GM12878 (cell line): ENCODE measurements around the gene YIPF5. TPM values are rescaled to one million over a fixed set of nuclear protein-coding genes. Genes with fewer than 3 reads are reported as not detected.
A peak's percentile ranks its signal among the peaks of the same experiment; 100 is the strongest.

Experiments
- ASH2L ChIP-seq: fragments of 300-600, 200-600 bp; sonication (generic); IDR thresholded peaks from 2 replicates; pipeline ENCODE4 v1.6.1; 2017; ENCODE audit warnings: low read depth, mild to moderate bottlenecking, borderline replicate concordance
- CBX5 ChIP-seq: sonication (generic); IDR thresholded peaks from 2 replicates; pipeline ENCODE4 v1.6.1; 2016; ENCODE audit warnings: low read depth, moderate library complexity, mild to moderate bottlenecking, inconsistent platforms
- EGR1 ChIP-seq, 2 experiments: IDR thresholded peaks; 1 replicate in 1 of 2; 2 replicates in 1 of 2; pipeline ENCODE4 v1.6.1; 2011 to 2012; ENCODE audit warnings: low read depth in 2 of 2, low read length in 2 of 2, borderline replicate concordance in 1 of 2, mild to moderate bottlenecking in 1 of 2, moderate library complexity in 1 of 2
- EP300 ChIP-seq, 2 experiments: fragments of 150-350 bp in 1 of 2; IDR thresholded peaks; 2 replicates each; pipeline ENCODE4 v1.6.1; 2011 to 2012; ENCODE audit warnings: low read depth in 2 of 2, low read length in 2 of 2, borderline replicate concordance in 1 of 2, improper control_type of control experiment in 1 of 2, inconsistent platforms in 1 of 2; ENCODE audit not compliant: control insufficient read depth in 1 of 2
- FOS ChIP-seq: IDR thresholded peaks from 3 replicates; pipeline ENCODE4 v1.6.1; 2011; ENCODE audit warnings: borderline replicate concordance; ENCODE audit not compliant: insufficient read length; ENCODE audit errors: extremely low read depth
- GABPA ChIP-seq: IDR thresholded peaks from 2 replicates; pipeline ENCODE4 v1.6.1; 2014; ENCODE audit warnings: antibody characterized with exemption, low read depth, mild to moderate bottlenecking, inconsistent platforms
- HSF1 ChIP-seq: fragments of 150-350 bp; IDR thresholded peaks from 2 replicates; pipeline ENCODE4 v1.6.1; 2014; ENCODE audit warnings: mild to moderate bottlenecking, low read depth, low read length
- IKZF1 ChIP-seq: fragments of 450-650 bp; conservative IDR thresholded peaks from 2 replicates; pipeline ENCODE4 v1.6.1; 2017; ENCODE audit warnings: antibody characterized with exemption, mild to moderate bottlenecking
- NFYB ChIP-seq: IDR thresholded peaks from 2 replicates; pipeline ENCODE4 v1.6.1; 2011; ENCODE audit warnings: low read depth, mild to moderate bottlenecking, low read length, improper control_type of control experiment, moderate library complexity; ENCODE audit not compliant: insufficient read depth
- NR2C1 ChIP-seq: fragments of 450-650 bp; IDR thresholded peaks from 2 replicates; pipeline ENCODE4 v1.6.1; 2017; ENCODE audit warnings: antibody characterized with exemption, mild to moderate bottlenecking, moderate library complexity
- NR2C2 ChIP-seq: IDR thresholded peaks from 2 replicates; pipeline ENCODE4 v1.6.1; 2011; ENCODE audit warnings: borderline replicate concordance, low read depth; ENCODE audit not compliant: control insufficient read depth, insufficient read length
- POLR2AphosphoS5 ChIP-seq: IDR thresholded peaks from 2 replicates; pipeline ENCODE4 v1.6.1; 2011; ENCODE audit warnings: mild to moderate bottlenecking, low read length, inconsistent platforms
- RAD21 ChIP-seq: IDR thresholded peaks from 2 replicates; pipeline ENCODE4 v1.6.1; 2011; ENCODE audit warnings: mild to moderate bottlenecking, low read depth, low read length, moderate library complexity; ENCODE audit not compliant: insufficient read depth
- RAD51 ChIP-seq: fragments of 450-650 bp; IDR thresholded peaks from 2 replicates; pipeline ENCODE4 v1.6.1; 2016; ENCODE audit warnings: moderate library complexity, mild to moderate bottlenecking, inconsistent platforms
- RB1 ChIP-seq: fragments of 450-650 bp; formaldehyde crosslinking; IDR thresholded peaks from 2 replicates; pipeline ENCODE4 v1.6.1; 2017; ENCODE audit warnings: mild to moderate bottlenecking, borderline replicate concordance
- SMAD1 ChIP-seq: fragments of 450-650 bp; IDR thresholded peaks from 2 replicates; pipeline ENCODE4 v1.6.1; 2018; ENCODE audit warnings: mild to moderate bottlenecking, low read depth; ENCODE audit not compliant: partially characterized antibody
- STAT1 ChIP-seq: fragments of 450-650 bp; conservative IDR thresholded peaks from 2 replicates; pipeline ENCODE4 v1.6.1; 2014; ENCODE audit warnings: antibody characterized with exemption, mild to moderate bottlenecking
- SUPT20H ChIP-seq: IDR thresholded peaks from 2 replicates; pipeline ENCODE4 v1.6.1; 2011; ENCODE audit warnings: low read depth, mild to moderate bottlenecking, low read length, moderate library complexity, borderline replicate concordance; ENCODE audit not compliant: control insufficient read depth
- TCF3 ChIP-seq: IDR thresholded peaks from 2 replicates; pipeline ENCODE4 v1.6.1; 2012; ENCODE audit warnings: low read depth, mild to moderate bottlenecking, low read length, borderline replicate concordance; ENCODE audit not compliant: insufficient read depth
- ZNF274 ChIP-seq: IDR thresholded peaks from one replicate; pipeline ENCODE4 v1.8.0; 2011; ENCODE audit not compliant: insufficient read length, insufficient read depth
- polyA plus RNA-seq, 11 experiments: library from polyadenylated mRNA; depleted of rRNA in 4 of 11; unstranded in 6 of 11; stranded (reverse) in 5 of 11; fragments of >200 nt; fragmentation: Nextera tagmentation in 4 of 11; fragmentation: Illumina TruSeq in 1 of 11; extraction: Ambion mirVana in 4 of 11; extraction: Trizol in 1 of 11; gene quantifications; 1 replicate in 1 of 11; 2 replicates in 10 of 11; pipeline versions ENCODE4 v1.2.1 to v1.2.3, GENCODE V29; 2011 to 2016; ENCODE audit warnings: inconsistent platforms in 2 of 11, missing spikeins in 2 of 11, low read depth in 1 of 11
- total RNA-seq, 4 experiments: library from RNA; depleted of rRNA in 3 of 4; stranded (reverse); fragments of >200 nt in 3 of 4; fragmentation: Illumina TruSeq in 1 of 4; extraction: Trizol in 1 of 4; gene quantifications; 2 replicates each; pipeline versions ENCODE4 v1.2.1 to v1.2.3, GENCODE V29; 2013 to 2021
- TF ChIP-seq, protein P1 (sequence below): fragments of 450-650 bp; formaldehyde crosslinking; IDR thresholded peaks from 2 replicates; pipeline ENCODE4 v1.4.0; 2020; ENCODE audit warnings: mild to moderate bottlenecking, moderate library complexity
- TF ChIP-seq, protein P2 (sequence below): fragments of 450-650 bp; IDR thresholded peaks from 2 replicates; pipeline ENCODE4 v1.6.1; 2016; ENCODE audit warnings: mild to moderate bottlenecking

The YIPF5 gene
- total and polyA plus RNA-seq, 10 of the 15 experiments (the other 5 are each of a cell fraction or from before 2014, with no cell fraction given): 19.5 to 50.4 (median 34.3) TPM

GRCh38 chr5:144189800-144190429, 19.5 kb upstream of the YIPF5 start (continued):
- TF ChIP-seq CBX5 (0 out of 2 replicates have a peak, but pooled peaks have one; percentile 26), FOS (no peak), TCF3 (no peak), GABPA (peak; percentile 62), NR2C1 (peak; percentile 42; the same call in 1 of the 2 replicates), IKZF1 (peak; percentile 47), RAD51 (no peak), ZNF274 (no peak), POLR2AphosphoS5 (no peak), EGR1 (IDR thresholded peaks at IDR 0.05; ENCODE audit: borderline replicate concordance in 1 of 2, low read depth in 2 of 2, low read length in 2 of 2) (no peak), EP300 (IDR thresholded peaks at IDR 0.05; ENCODE audit: borderline replicate concordance in 1 of 2, control insufficient read depth in 1 of 2, low read depth in 2 of 2, low read length in 2 of 2) (peak in 1 of 2 experiments; percentile 59; a peak in 1 of 4 replicates), RB1 (no peak), SMAD1 (no peak), HSF1 (no peak), SUPT20H (no peak), STAT1 (no peak), NR2C2 (no peak), ASH2L (no peak), NFYB (no peak), RAD21 (no peak)
- TF ChIP-seq, protein P1, sequence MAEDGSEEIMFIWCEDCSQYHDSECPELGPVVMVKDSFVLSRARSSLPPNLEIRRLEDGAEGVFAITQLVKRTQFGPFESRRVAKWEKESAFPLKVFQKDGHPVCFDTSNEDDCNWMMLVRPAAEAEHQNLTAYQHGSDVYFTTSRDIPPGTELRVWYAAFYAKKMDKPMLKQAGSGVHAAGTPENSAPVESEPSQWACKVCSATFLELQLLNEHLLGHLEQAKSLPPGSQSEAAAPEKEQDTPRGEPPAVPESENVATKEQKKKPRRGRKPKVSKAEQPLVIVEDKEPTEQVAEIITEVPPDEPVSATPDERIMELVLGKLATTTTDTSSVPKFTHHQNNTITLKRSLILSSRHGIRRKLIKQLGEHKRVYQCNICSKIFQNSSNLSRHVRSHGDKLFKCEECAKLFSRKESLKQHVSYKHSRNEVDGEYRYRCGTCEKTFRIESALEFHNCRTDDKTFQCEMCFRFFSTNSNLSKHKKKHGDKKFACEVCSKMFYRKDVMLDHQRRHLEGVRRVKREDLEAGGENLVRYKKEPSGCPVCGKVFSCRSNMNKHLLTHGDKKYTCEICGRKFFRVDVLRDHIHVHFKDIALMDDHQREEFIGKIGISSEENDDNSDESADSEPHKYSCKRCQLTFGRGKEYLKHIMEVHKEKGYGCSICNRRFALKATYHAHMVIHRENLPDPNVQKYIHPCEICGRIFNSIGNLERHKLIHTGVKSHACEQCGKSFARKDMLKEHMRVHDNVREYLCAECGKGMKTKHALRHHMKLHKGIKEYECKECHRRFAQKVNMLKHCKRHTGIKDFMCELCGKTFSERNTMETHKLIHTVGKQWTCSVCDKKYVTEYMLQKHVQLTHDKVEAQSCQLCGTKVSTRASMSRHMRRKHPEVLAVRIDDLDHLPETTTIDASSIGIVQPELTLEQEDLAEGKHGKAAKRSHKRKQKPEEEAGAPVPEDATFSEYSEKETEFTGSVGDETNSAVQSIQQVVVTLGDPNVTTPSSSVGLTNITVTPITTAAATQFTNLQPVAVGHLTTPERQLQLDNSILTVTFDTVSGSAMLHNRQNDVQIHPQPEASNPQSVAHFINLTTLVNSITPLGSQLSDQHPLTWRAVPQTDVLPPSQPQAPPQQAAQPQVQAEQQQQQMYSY (CRISPR knock-in tag): no peak
- TF ChIP-seq, protein P2, sequence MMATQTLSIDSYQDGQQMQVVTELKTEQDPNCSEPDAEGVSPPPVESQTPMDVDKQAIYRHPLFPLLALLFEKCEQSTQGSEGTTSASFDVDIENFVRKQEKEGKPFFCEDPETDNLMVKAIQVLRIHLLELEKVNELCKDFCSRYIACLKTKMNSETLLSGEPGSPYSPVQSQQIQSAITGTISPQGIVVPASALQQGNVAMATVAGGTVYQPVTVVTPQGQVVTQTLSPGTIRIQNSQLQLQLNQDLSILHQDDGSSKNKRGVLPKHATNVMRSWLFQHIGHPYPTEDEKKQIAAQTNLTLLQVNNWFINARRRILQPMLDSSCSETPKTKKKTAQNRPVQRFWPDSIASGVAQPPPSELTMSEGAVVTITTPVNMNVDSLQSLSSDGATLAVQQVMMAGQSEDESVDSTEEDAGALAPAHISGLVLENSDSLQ: no peak
